Measurements from ENCODE around the gene TXNRD3.

DNA sequence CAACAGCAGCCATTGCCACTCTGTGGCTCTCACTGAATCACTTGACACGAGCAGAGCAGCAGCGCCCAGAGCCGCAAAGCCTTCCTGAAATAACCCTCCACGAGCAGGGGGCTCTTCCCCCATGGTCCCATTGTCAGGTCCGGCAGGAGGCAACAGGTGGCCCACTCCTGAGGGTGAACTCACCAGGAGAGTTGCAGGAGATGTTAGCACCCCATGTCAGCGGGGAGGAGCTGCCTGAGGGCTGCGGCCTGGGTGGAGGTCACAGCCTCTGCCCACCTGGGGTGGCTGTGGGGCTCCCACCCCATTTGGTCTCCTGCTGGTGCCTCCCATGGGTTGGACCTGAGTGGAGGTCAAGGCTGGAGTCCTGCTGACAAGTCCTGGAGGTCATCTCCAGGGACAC is 83.8 kb downstream of the TXNRD3 start:
- TF ChIP-seq, protein P1, sequence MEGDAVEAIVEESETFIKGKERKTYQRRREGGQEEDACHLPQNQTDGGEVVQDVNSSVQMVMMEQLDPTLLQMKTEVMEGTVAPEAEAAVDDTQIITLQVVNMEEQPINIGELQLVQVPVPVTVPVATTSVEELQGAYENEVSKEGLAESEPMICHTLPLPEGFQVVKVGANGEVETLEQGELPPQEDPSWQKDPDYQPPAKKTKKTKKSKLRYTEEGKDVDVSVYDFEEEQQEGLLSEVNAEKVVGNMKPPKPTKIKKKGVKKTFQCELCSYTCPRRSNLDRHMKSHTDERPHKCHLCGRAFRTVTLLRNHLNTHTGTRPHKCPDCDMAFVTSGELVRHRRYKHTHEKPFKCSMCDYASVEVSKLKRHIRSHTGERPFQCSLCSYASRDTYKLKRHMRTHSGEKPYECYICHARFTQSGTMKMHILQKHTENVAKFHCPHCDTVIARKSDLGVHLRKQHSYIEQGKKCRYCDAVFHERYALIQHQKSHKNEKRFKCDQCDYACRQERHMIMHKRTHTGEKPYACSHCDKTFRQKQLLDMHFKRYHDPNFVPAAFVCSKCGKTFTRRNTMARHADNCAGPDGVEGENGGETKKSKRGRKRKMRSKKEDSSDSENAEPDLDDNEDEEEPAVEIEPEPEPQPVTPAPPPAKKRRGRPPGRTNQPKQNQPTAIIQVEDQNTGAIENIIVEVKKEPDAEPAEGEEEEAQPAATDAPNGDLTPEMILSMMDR (conservative IDR thresholded peaks at IDR 0.05 in 1 of 2, IDR thresholded peaks at IDR 0.05 in 1 of 2; ENCODE audit: low read depth in 1 of 2, low read length in 2 of 2): no peak
- no peak for TF ChIP-seq EZH2 (IDR thresholded peaks at IDR 0.05; ENCODE audit: low read length, missing control alignments)

All from fibroblast of lung (primary cell).